HCT116 (cell line): ENCODE data around the gene B4GALNT3.

Experiments
- ATF3 ChIP-seq: IDR thresholded peaks from 2 replicates; pipeline ENCODE4 v1.6.1; 2012
- CTCF ChIP-seq, 3 experiments: fragments of 200-600 bp in 1 of 3; sonication (generic) in 1 of 3; IDR thresholded peaks in 2 of 3; conservative IDR thresholded peaks in 1 of 3; 2 replicates each; pipeline ENCODE4 v1.5.1; 2012 to 2017; ENCODE audit warnings: low read depth in 2 of 3, low read length in 2 of 3, antibody characterized with exemption in 1 of 3, borderline replicate concordance in 1 of 3, control low read depth in 1 of 3, mild to moderate bottlenecking in 1 of 3, mixed read lengths in 1 of 3, mixed run types in 1 of 3, moderate library complexity in 1 of 3; ENCODE audit not compliant: insufficient read depth in 1 of 3
- EZH2 ChIP-seq: fragments of 200-600 bp; sonication (generic); IDR thresholded peaks from 2 replicates; pipeline ENCODE4 v1.6.1; 2017; ENCODE audit warnings: antibody characterized with exemption, mixed run types
- FOSL1 ChIP-seq: IDR thresholded peaks from 2 replicates; pipeline ENCODE4 v1.6.1; 2012; ENCODE audit warnings: low read depth
- MAX ChIP-seq: IDR thresholded peaks from 2 replicates; pipeline ENCODE4 v1.6.1; 2012
- POLR2A ChIP-seq: IDR thresholded peaks from 2 replicates; pipeline ENCODE4 v1.7.0; 2011; ENCODE audit warnings: borderline replicate concordance; ENCODE audit not compliant: insufficient read depth, insufficient read length; ENCODE audit errors: extremely low read depth
- POLR2AphosphoS5 ChIP-seq: IDR thresholded peaks from 2 replicates; pipeline ENCODE4 v1.6.1; 2011; ENCODE audit warnings: mild to moderate bottlenecking, low read depth, low read length, moderate library complexity
- SP1 ChIP-seq: IDR thresholded peaks from 2 replicates; pipeline ENCODE4 v1.6.1; 2012; ENCODE audit warnings: low read depth
- SRF ChIP-seq: IDR thresholded peaks from 2 replicates; pipeline ENCODE4 v1.6.1; 2012; ENCODE audit warnings: low read depth
- YY1 ChIP-seq: IDR thresholded peaks from 2 replicates; pipeline ENCODE4 v1.6.1; 2011; ENCODE audit warnings: low read length, low read depth, moderate library complexity, mild to moderate bottlenecking; ENCODE audit not compliant: insufficient replicate concordance; ENCODE audit errors: extremely low read depth
- ZBTB33 ChIP-seq: IDR thresholded peaks from 2 replicates; pipeline ENCODE4 v1.6.1; 2011; ENCODE audit warnings: mild to moderate bottlenecking, low read length, moderate library complexity; ENCODE audit not compliant: insufficient replicate concordance; ENCODE audit errors: extremely low read depth

DNA sequence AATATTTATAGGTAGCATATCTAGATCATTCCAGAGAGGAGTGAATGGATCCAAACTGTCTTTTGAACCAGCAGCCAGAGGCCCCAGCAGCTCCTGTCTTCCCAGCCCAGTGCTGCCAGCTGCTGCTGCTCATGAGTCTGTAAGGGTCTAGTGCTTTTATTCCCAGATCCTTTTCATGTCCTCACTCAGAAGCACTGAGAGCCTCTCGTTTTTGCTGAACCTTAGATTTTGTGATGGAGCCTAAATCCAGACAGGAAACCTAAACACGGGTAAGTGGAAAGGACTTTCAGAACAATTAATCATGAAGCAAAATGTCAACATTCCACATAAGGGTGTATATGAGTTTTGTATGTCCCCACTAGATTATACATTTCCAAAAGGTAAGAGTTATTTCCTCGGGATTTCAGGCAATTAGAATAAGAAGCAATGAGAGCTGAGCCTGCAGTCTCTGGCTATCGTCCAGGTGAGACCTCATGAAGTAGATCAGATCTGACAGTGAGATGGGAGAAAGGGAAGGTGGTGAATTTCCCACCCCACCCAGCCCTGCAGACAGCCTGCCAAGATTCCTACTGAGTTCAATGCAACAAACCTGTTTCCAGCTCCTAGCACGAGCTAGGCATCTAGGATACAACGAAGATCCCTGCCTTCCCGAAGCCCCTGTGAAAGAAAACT lies 119.1 kb downstream of the B4GALNT3 start:
- TF ChIP-seq FOSL1 (no peak), SRF (no peak), CTCF (IDR thresholded peaks at IDR 0.05 in 2 of 3, conservative IDR thresholded peaks at IDR 0.05 in 1 of 3; ENCODE audit: borderline replicate concordance in 1 of 3, insufficient read depth in 1 of 3, low read depth in 2 of 3, low read length in 2 of 3) (no peak), POLR2AphosphoS5 (no peak), SP1 (no peak), ATF3 (no peak), MAX (no peak), EZH2 (no peak), POLR2A (no peak), YY1 (no peak), ZBTB33 (no peak)
